ENCODE results near the gene XPO5.
"Not testable (repeated sequence)": the region's sequence is repeated elsewhere in the genome, so short reads cannot be mapped to it uniquely, and the experiment has no call there.

XPO5 gene

DNA sequence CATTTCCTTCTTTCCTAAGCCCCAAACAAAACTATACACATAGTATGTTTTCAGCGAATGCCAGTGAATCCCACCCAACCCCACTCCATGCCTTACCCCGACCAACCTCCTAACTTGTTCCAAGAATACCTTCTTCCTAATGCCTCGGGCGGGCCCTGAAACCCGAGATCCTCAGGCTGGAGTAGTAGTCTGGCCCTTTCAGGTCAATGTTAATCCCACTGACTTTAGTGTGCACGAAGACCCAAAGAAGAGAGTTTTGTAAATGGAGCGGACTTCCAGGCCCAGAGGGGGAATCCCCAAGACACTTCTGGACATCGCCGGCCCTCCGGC is 59.5 kb downstream of the XPO5 start:
- no peak for DNase-seq

DNA sequence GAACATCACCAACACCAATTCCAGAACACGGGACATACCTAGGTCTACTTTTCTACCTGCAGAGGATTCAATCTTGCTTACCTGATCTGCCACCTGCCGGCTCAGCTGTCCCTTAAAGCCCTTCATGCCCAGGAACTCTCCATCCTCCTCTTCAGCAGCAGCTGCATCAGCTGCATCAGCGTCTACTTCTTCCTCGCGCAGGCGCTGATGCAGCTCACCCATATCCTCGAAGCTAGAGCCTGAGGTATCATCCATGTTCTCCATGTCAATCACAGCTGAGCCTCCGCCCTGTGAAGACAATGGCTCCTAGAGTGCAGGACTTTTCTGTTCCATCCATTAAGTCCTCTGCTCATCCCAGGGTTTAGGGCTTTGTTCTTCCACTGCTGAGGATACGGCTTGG is 60.0 kb downstream of the XPO5 start:
- no peak for DNase-seq

DNA sequence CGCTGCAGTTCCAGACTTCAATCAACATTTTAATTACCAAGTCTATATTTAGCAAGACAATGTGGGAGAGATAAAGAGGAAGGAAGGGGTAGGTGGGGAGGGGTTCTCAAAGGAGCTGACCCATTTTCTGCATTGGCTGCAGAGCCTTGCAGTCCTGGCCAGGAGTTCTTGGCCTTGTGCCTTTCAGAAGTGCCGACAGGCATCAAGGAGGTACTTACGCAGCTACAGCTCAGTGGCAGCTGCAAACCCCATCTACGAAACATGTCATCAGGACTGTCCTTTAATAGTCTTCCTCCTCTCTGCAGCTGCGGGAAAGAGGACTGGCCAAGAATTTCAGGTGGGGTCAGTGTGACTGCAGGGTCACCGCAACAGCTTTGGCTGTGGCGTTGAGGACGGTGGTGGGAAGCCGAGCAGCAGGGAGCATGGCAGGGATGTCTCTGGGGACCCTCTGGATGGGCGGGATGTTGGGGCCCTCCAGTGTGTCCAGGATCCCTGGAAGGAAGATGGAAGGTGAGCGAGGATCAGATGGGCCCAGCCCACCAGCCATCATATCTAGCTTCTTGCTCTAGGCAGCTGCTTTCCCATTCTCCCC is 63.9 kb downstream of the XPO5 start:
- DNase-seq = no peak

DNA sequence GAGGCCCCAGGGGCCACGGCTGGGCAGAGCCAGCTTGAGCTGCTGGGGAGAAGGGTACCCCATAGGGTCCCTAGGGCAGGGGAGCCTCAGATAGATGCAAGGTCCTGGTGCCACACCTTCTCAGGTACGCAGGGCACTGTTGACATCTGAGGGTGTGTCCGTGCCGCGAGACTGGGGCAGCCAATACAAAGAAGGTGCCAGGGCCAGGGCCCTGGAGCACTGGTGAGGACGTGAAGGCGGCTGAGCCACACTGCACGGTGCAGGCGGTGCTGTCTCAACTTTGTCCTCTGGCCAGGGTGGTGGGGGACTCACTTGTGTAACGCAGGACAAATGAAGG is 65.0 kb downstream of the XPO5 start:
- no peak for DNase-seq

DNA sequence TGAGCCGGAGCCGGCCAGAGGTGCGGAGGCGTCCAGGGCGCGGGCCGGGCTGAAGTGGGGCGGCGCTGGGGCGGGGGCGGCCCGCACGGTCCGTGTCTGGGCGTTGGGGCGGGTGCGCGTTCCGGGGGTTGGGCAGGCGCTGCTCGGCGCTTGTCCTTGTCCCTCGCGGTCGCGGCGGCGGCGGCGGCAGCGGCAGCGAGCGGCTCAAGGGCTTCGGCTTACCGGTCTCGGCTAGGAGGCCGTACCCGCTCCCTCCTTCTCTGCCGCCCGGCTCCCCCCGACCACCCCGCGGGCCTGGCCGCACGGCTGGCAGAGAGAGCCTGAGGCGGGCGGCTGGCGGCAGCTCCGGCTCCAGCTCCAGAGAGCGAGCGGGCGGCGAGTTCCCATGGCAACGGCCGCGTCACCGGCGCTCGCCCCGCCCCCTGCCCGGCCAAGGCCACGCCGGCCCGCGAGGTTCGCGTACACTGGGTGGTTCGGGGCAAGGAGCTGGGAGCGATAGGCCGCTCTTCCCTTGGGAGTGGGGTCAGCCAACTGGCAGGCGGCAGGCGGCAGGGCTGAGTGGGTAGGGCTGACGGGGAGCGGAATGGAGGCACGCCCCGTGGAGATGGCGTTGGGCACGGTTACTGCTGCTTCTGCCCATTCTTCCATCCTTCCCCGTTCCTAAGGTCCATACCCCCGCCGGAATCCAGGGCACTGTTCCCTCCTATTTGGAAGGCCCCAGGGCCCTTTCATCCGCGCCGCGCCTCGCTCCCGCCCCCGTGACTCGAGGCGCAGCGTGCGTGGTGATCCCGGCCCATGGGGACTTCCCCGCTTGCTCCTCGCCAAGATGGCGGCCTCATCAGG is 65.6 kb downstream of the XPO5 start, which contains the start of gene LRRC73:
Gene LRRC73, minus strand, starts transcription at position 363 of the 843 bp plus-strand sequence. CDS start 561 bp downstream, outside the sequence.
- peak; percentile 58 for DNase-seq

DNA sequence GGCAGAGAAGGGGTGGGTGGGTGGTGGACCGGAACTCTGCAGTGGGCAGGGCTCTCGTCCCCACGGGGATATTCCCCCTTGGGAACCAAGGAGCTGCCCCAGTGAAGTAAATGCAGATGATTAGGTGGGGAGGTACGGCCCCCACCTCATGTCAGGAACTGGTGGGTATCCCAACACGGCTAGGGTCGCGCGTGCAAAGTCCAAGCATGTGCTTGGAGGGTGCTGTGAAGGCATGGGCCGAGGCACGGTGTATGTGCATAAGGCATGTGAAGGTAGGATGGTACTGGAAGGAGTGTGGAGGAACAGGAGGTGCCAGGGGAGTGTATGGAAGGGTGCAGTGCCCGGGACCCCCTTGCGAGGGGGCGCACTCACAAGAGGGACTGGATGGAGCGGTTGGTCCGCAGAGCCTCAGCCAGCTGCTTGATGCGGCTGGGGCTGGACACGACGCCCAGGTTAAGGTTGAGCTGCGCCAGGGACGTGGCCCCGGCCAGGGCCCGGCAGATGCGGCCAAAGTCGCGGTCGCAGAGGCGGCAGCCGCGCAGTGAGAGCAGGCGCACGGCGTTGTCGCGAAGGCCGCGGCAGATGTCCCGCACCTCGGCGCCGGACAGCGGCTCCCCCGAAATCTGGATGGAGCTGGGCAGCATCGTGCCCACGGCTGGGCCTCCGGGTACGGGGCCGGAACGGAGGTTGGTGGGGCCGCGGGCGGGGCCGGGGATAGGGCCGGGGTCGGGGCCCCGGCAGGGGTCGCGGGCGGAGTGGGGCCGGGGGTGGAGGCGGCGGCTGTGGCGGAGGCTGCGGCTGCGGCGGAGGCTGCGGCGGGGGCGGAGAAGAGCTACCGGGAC is 66.5 kb downstream of the XPO5 start:
- no peak for DNase-seq

DNA sequence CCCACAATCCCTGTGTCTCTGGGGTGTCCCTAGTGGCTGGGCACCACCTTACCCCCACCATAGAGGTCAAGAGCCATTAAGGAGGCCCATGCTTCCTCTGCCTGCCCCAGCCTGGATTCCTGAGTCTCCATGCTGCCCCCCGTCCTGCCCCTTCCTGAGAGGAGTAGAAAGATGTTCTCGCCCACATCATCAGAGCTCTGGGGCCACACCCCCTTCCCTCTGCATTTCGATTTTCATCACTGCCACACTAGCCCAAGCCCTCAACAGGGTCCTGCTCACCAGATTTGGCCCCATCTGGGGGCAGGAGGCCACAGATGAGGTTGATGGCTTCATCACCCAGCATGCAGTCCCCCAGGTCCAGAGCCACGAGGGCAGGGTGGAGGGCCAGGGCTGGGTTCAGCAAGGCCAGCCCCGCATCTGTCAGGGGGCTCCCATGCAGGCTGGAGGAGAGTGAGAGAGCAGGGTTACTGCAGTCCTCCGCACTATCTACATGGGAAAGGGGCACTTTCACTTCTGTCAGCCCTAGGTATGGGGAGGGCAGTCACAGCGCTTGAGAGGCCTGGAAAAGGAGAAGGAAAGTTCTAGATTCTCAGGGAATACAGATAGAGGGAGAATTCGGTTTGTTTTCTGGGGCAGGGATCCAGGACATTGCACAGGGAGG is 67.2 kb downstream of the XPO5 start:
- DNase-seq = no peak

DNA sequence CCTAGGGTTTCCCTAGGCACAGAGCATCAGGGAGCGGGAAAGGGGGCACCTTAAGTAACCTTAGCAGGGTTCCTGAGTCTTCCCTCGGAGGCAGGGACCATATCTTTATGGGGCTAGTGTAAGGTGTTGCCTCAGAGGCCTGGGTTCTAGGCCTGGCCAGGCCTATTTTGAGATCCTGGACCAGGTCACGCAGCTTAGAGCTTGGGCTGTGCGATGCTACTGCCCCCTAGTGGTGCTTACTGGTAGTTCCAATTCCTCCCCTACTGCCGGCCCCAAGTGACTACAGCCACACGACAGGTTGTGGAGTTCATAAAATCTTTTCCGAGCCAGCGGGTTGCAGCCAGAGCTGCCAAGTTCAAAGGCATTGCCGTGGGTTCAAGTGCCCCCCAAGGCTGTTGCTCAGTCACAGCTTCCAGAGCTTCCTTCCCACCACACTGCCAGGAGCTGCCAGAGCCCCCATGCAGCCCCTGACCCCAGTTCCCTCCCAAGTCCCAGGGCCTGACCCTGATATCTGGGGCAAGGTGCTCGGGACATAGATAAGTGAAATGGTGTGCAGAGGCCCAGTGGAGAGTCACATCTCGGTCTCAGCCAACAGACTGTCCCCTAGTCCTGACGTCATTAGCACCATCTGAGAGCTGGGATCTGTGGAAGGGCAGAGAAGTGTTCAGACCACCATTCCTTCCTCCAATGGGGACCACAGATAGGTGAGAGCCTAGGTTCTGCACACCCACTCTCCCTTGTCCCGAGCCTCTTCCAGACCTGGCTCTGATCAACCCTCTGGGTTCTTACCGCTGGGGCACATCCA is 69.0 kb downstream of the XPO5 start:
- peak; percentile 18 for DNase-seq

DNA sequence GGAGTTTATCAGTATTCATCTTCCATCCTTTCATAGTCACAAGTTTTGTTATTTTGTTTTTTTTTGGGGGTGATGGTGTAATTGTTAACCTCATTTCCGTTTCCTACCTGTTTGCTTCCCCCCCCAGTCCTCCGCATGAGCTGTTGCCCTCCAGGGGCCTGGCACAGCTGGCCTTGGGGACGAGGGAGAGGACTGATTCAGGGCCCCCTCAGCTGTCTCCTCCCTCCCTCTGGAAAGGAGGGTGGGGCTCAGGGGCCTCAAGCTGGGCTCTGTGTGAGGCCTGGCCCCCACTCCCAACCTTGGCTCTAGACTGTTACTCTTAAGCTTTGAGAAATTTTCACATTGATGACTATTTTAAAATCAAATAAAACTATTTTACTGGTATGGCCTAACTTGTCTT is 69.7 kb downstream of the XPO5 start:
- no peak for DNase-seq

DNA sequence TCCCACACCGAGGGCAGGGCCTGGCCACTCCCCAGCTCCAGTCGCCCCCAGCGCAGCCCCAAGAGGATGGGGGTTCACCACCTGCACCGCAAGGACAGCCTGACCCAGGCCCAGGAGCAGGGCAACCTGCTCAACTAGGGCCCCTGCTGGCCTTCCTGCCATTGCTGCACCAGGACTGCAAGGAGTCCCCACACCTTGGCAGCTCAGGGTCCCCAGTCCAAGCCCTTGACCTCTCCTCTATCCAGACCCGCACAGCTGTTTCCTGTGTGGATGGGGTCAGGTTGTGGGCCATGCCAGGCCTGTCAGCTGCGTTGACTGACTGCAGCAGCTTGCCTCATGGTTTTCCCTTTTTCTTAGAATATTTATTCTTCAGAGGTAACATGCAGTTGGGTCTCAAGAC is 70.1 kb downstream of the XPO5 start:
- no peak for DNase-seq

DNA sequence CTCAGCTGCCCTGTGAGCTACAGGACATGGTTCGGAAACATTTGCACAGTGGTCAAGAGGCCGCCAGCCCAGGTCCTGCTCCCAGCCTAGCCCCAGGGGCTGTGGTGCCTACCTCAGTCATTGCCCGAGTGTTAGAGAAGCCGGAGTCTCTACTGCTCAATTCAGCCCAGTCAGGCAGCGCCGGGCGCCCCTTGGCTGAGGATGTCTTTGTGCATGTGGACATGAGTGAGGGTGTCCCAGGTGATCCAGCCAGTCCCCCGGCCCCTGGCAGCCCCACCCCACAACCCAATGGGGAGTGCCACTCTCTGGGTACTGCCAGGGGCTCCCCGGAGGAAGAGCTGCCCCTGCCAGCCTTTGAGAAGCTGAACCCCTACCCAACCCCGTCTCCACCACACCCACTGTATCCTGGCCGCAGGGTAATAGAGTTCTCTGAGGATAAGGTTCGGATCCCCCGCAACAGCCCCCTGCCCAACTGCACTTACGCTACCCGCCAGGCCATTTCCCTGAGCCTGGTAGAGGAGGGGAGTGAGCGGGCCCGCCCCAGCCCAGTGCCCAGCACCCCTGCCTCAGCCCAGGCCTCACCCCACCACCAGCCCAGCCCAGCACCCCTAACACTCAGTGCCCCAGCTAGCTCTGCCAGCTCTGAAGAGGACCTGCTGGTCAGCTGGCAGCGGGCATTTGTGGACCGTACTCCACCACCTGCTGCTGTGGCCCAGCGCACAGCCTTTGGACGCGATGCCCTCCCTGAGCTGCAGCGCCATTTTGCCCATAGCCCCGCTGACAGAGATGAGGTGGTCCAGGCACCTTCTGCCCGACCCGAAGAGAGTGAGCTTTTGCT is 70.9 kb downstream of the XPO5 start:
- no peak for DNase-seq

DNA sequence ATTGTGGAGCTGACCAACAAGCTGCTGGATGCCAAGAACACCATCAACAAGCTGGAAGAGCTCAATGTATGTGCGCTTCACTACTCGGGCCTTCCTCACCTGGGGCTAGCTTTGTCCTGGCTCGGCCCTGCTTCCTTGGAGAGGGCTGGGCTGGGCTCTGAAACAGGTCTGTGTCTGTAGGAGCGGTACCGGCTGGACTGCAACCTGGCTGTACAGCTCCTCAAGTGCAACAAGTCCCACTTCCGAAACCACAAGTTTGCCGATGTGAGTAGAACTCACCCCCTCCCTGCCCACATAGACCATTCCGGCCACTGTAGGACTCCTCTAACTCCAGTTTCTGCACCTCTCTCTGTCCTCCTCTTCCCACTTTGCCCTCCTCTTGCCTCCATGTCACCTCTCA is 72.4 kb downstream of the XPO5 start:
- no peak for DNase-seq

DNA sequence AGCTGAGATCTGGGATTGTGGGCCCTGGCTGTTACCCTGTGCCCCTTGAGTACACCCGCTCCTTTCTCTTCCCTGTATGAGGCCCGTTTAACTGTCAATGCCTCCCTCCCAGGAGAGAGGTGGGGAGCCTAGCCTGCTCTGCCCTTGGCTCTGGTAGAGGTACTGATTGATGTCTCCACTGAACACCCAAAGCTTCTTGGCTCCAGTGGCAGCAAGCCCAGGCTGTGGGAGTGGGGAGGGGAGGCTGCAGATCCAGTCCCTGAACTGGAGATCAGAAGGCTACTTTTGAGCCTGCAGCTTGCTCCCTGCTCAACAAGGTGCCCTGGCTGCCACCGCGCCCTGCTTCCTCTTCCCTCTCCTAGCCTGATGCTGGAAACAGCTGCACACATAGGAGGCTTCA is 73.2 kb downstream of the XPO5 start:
- DNase-seq = no peak

DNA sequence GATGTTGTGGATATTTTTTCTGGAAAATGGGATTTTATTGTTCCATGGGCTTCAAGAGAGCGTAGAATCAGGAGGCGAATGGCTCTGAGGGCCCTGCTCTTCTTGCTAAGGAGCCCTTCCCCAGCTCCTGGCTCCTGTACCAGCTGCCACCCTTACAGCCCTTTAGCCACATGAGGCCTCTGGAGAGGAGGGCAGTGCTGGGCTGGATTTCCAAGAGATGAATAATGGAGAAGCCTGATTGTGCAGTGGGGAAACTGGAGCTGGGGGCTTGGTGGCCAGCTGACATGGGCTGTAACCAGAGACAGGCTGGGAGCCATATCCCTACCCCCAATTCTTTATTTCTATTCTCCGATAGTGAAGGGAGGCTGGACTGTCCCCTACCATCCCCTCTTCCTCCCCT is 74.9 kb downstream of the XPO5 start:
- DNase-seq = no peak

DNA sequence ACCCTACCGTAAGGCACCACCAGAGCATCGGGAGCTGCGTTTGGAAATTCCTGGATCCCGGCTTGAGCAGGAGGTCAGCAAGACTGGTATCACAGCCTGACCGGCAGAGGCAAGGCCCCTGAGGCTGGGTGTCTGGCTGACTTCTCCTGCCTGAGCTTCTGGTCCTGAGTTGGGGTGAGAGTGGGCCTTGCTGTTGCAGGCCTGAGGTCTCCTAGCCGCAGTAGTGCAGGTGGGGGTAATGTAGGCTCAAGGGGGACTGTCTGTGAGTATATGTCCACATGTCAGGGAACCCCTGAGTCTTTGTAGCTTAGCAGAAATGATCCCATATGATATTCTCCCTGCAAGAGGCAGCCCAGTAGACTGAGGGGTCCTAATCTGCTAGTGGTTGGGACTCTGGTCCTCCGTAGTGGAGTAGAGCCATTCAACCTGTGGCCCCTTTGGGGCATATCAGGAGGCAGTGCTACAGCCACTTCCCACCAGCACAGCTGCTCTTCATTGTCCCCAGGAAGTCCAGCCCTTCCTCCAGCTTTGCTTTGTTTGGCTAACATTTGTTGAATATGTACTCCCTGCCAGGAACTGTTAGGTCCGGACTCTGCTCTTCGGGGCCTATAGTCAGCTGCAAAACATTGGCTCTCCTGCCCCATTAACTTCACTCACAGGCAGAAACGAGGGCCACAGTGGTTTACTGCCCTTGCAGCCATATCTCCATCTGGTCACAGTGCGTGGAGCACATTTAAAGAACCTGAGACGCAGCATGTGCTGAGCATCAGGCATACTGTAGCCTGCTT is 76.6 kb downstream of the XPO5 start:
- no peak for DNase-seq

DNA sequence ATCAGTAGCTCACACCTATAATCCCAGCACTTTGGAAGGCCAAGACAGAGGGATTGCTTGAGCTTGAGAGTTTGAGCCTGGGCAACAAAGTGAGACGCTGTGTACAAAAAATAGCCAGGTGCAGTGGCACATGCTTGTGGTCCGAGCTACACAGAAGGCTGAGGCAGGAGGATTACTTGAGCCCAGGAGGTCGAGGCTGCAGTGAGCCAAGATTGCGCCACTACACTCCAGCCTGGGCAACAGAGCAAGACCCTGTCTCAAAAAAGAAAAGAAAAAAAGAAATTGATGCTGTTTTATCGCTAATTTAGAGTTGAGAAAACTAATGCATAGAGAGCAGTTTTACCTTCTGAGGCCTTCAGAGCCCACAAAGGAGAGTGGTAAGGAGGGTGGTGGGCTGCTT is 77.5 kb downstream of the XPO5 start:
- not testable (repeated sequence) for DNase-seq

DNA sequence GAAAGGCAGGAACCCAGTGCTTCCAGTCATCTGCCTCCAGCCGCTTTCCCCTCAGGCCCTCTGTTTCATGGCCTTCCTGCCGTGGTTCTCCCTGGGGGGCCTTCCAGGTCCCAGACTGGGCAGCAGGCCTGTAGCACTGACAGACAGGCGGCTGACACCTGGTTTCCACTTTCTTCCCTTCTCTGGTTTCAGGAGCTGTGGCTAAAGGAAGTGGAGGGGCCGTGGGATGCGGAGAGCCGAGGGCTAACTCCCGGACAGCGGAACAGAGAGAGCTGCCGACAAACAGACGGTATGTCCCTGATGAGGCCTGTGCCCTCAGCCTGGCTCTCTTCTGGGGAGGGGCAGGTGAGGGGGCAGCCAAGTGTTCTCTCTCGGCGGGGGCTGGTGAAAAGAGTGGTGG is 78.1 kb downstream of the XPO5 start:
- no peak for DNase-seq

DNA sequence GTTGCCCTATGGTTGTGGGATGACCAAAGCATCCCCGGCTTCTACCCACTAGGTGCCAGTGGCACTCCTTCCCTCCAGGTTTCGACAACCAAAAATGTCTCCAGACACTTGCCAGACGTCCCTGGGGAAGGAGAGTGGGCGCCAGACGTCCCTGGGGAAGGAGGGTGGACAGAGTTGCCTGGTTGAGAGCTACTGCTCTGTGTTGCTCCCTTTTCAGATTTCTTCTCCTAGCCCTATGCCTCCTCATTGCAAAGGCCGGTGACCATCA is 78.8 kb downstream of the XPO5 start:
- no peak for DNase-seq

DNA sequence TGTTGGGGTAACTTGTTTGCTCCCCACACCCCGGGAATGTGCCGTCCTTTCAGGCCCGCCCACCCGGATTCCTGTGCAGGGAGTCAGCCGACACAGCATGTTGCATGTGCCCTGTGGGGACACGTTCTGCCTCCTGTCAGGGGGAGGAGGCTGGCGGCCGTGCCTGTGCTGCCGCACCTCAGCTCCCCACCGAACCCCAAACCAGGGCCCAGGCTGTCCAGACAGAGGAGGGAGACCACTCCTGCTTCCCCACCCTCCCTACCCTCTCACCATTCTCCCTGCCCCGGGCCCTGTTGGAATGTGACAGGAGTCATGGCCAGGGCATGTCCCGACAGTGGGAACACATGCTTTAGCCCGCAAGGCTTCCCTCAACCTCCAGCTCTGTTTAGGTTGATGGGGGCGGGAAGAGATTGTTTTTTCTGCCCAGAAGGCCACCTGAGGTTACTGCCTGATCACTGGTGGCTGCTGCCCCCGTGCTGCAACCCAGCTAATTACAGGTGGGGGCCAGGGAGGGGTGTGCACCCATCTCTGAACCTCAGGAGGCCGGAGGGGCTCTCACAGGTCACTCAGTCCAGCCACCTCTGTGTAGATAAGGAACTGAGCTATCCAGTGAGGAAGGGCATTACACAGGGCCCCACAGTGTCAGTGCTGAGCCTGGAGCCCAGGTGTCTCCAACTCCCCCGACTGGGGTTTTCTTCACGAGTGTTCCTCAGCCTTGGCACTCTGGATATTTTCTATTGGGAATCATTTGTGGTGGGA is 79.3 kb downstream of the XPO5 start:
- no peak for DNase-seq

DNA sequence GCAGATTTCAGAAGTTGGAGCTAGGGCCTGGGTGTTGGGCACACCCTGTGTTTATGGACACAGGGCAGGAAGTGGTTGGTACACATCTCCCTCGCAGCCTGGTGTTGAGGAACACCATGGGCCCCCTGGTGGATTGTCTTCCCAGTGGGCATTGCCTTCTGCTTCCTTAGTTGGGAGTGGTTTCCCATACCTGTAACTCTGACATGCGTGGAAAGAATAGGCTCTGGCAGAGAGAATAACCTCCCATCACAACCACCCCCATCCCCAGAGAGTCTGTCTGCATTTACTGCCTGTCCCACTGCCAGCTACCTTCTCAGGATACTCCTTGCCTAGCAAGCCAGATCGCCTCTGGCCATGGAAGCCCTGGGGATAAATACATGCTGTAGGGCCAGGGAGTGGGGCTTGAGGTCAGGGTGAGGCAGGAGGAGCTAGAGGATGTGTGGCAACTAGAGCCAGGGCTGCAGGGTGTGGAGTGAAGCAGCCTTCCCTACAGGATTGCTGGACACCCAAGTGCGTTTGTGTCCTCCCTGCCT is 80.4 kb downstream of the XPO5 start:
- no peak for DNase-seq
